IPS-15b (cell line): Measurements from ENCODE around the gene FAM209B.
"Not testable (repeated sequence)": the region's sequence is repeated elsewhere in the genome, so short reads cannot be mapped to it uniquely, and the experiment has no call there.

ENCODE experiments used
- H3K27me3 ChIP-seq: one replicate; pipeline ENCODE4 v1.6.1; 2013; ENCODE audit warnings: low read length; ENCODE audit not compliant: control insufficient read depth, insufficient read depth
- H3K36me3 ChIP-seq: one replicate; pipeline ENCODE4 v1.6.1; 2013; ENCODE audit warnings: low read length; ENCODE audit not compliant: control insufficient read depth, insufficient read depth
- H3K4me1 ChIP-seq: one replicate; pipeline ENCODE4 v1.6.1; 2013; ENCODE audit warnings: mild to moderate bottlenecking, low read length; ENCODE audit not compliant: control insufficient read depth, insufficient read depth
- H3K4me3 ChIP-seq: one replicate; pipeline ENCODE4 v1.5.1; 2013; ENCODE audit warnings: low read depth, low read length
- H3K9ac ChIP-seq: one replicate; pipeline ENCODE4 v1.6.1; 2013; ENCODE audit warnings: low read depth, mild to moderate bottlenecking, low read length
- H3K9me3 ChIP-seq: one replicate; pipeline ENCODE4 v1.6.1; 2013; ENCODE audit warnings: mild to moderate bottlenecking, low read length; ENCODE audit not compliant: control insufficient read depth, insufficient read depth

Gene FAM209B

GRCh38 chr20:56532946-56533345 lies at the start of gene FAM209B:
Gene FAM209B, plus strand, starts transcription at chr20:56533246. Its CDS starts 96 bp downstream, at chr20:56533342.
- H3K4me3 ChIP-seq, result not testable (repeated sequence)

GRCh38 chr20:56483970-56484369 lies 49.1 kb upstream of the FAM209B start:
- no peak overlapping the region for H3K9ac ChIP-seq
- H3K27me3 ChIP-seq, result no peaks in the 10 kb centered on the region
- peaks cover 10% of the 10 kb centered on the region for H3K36me3 ChIP-seq
- no peak overlapping the region for H3K4me3 ChIP-seq
- no peaks in the 10 kb centered on the region for H3K9me3 ChIP-seq
- H3K4me1 ChIP-seq, result no peaks in the 10 kb centered on the region

More at GRCh38 chr20:56532946-56533345, at the start of gene FAM209B:
- not testable (repeated sequence) for H3K36me3 ChIP-seq, H3K4me1 ChIP-seq, H3K9me3 ChIP-seq, H3K27me3 ChIP-seq, H3K9ac ChIP-seq

- H3K4me3 ChIP-seq, result no peak overlapping the region
- no peaks in the 10 kb centered on the region for H3K9me3 ChIP-seq
- peaks cover 9% of the 10 kb centered on the region for H3K36me3 ChIP-seq
- no peaks in the 10 kb centered on the region for H3K27me3 ChIP-seq
- H3K4me1 ChIP-seq, result no peaks in the 10 kb centered on the region
- H3K9ac ChIP-seq, result no peak overlapping the region
These were observed 45.8 kb upstream of the FAM209B start for GRCh38 chr20:56487216-56487615.

GRCh38 chr20:56488566-56488965 lies 44.5 kb upstream of the FAM209B start:
- no peaks in the 10 kb centered on the region for H3K4me1 ChIP-seq
- H3K27me3 ChIP-seq, result no peaks in the 10 kb centered on the region
- H3K9ac ChIP-seq, result no peak overlapping the region
- peaks cover 9% of the 10 kb centered on the region for H3K36me3 ChIP-seq
- no peaks in the 10 kb centered on the region for H3K9me3 ChIP-seq
- H3K4me3 ChIP-seq, result no peak overlapping the region

GRCh38 chr20:56501116-56501515 lies 31.9 kb upstream of the FAM209B start:
- H3K4me1 ChIP-seq, result no peaks in the 10 kb centered on the region
- no peak overlapping the region for H3K4me3 ChIP-seq
- no peaks in the 10 kb centered on the region for H3K27me3 ChIP-seq
- no peak overlapping the region for H3K9ac ChIP-seq
- no peaks in the 10 kb centered on the region for H3K36me3 ChIP-seq
- no peaks in the 10 kb centered on the region for H3K9me3 ChIP-seq

- Histone ChIP-seq H3K36me3 (no peaks in the 10 kb centered on the region), H3K4me1 (no peaks in the 10 kb centered on the region), H3K4me3 (no peak overlapping the region), H3K9me3 (no peaks in the 10 kb centered on the region), H3K9ac (no peak overlapping the region), H3K27me3 (no peaks in the 10 kb centered on the region)
These were observed 29.1 kb upstream of the FAM209B start for GRCh38 chr20:56503916-56504315.

GRCh38 chr20:56504373-56505005 lies 28.6 kb upstream of the FAM209B start:
- no peaks in the 10 kb centered on the region for H3K36me3 ChIP-seq
- H3K27me3 ChIP-seq, result no peaks in the 10 kb centered on the region
- no peaks in the 10 kb centered on the region for H3K9me3 ChIP-seq
- H3K9ac ChIP-seq, result no peak overlapping the region
- H3K4me3 ChIP-seq, result no peak overlapping the region
- H3K4me1 ChIP-seq, result no peaks in the 10 kb centered on the region

- Histone ChIP-seq H3K36me3 (no peaks in the 10 kb centered on the region), H3K4me1 (no peaks in the 10 kb centered on the region), H3K9ac (no peak overlapping the region), H3K9me3 (no peaks in the 10 kb centered on the region), H3K27me3 (no peaks in the 10 kb centered on the region), H3K4me3 (no peak overlapping the region)
These were observed 26.9 kb upstream of the FAM209B start for GRCh38 chr20:56506103-56506502.

GRCh38 chr20:56511926-56512325 lies 21.1 kb upstream of the FAM209B start:
- H3K4me3 ChIP-seq, result no peak overlapping the region
- no peaks in the 10 kb centered on the region for H3K27me3 ChIP-seq
- no peaks in the 10 kb centered on the region for H3K4me1 ChIP-seq
- no peaks in the 10 kb centered on the region for H3K9me3 ChIP-seq
- peaks cover 6% of the 10 kb centered on the region for H3K36me3 ChIP-seq
- no peak overlapping the region for H3K9ac ChIP-seq

GRCh38 chr20:56513161-56514150 lies 19.6 kb upstream of the FAM209B start:
- Histone ChIP-seq H3K4me3 (no peak overlapping the region), H3K27me3 (no peaks in the 10 kb centered on the region), H3K4me1 (no peaks in the 10 kb centered on the region), H3K36me3 (peaks cover 20% of the 10 kb centered on the region), H3K9me3 (no peaks in the 10 kb centered on the region), H3K9ac (no peak overlapping the region)

GRCh38 chr20:56516631-56517030 lies 16.4 kb upstream of the FAM209B start:
- peaks cover 32% of the 10 kb centered on the region for H3K36me3 ChIP-seq
- H3K9me3 ChIP-seq, result peaks cover 10% of the 10 kb centered on the region
- H3K4me1 ChIP-seq, result no peaks in the 10 kb centered on the region
- H3K27me3 ChIP-seq, result no peaks in the 10 kb centered on the region
- H3K9ac ChIP-seq, result no peak overlapping the region
- H3K4me3 ChIP-seq, result no peak overlapping the region

GRCh38 chr20:56517211-56517610 lies 15.8 kb upstream of the FAM209B start:
- no peaks in the 10 kb centered on the region for H3K27me3 ChIP-seq
- H3K4me1 ChIP-seq, result no peaks in the 10 kb centered on the region
- H3K4me3 ChIP-seq, result no peak overlapping the region
- peaks cover 32% of the 10 kb centered on the region for H3K36me3 ChIP-seq
- H3K9ac ChIP-seq, result no peak overlapping the region
- H3K9me3 ChIP-seq, result peaks cover 10% of the 10 kb centered on the region
